Stimulated activated CD4-positive, alpha-beta T cell treated with anti-CD3 and anti-CD28 coated beads, Interleukin-2, amount 100 ng/mL, for 48 hours (primary cell): Measurements from ENCODE around the gene CDKN2C.
"Not testable (repeated sequence)": the region's sequence is repeated elsewhere in the genome, so short reads cannot be mapped to it uniquely, and the experiment has no call there.

ENCODE experiments used
- DNase-seq, 2 donors: peaks; one replicate each; pipeline ENCODE4 v3.0.0-alpha.2; 2020

CDKN2C gene

DNA sequence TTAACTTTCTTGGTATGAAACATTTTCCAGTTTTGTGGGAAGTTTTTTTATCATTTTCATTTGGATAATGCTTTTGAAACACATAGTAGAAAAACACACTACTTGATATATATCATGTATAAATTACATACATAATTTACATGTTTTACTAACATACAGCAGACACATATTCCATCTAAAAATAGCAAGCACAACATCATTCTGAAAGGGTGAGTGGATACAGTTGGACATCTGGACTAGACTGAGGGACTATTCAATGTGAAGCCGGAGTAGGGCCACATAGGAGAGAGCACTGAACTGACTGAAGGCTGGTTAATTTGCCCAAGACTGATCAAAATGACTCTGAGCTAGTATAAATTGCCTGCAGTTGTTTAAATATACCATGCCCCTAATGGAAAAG lies 11.7 kb downstream of the CDKN2C start:
- no peak for DNase-seq

DNA sequence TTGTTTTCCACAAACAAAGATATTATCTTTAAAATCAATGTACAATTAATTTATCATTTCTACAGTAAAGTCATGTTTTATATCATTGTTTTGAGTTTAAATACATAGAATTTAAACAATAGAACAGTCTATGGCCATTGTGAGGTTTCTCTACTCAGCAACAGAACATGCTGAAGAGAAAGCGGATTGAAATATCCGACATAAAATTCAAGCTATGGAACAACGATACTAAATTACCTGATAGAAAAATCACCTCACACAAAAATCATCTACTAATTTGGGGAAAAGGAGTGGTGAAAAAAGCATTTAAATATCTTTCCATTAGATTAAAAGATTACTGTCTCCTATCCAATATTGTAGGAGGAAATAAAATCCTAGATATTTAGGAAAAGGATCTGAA lies 12.6 kb downstream of the CDKN2C start:
- no peak for DNase-seq

DNA sequence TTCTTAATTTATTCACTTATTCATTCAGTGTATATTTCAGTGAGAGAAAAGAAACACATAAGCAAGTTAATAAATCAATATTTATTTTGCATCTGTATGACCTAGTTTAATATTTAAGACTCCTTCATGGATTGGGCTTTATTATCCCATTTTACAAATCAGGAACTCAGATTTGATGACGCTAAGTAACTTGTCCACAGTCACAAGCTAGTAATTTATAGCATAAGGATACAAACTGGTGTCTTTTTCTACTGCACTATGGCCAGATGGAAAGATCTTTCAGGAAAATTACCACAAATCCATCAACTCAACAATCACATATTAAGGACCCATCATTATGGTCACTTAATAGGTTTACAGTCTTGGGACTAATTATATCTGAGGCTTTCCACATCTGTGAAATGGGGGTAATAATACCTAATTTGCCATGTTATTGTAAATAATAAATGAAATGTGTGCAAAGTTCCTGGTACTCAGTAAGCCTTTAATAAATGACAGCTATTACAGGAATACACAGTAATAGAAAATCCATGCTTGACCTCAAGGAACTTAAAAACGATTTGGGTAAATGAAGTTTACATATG lies 13.3 kb downstream of the CDKN2C start:
- no peak for DNase-seq

DNA sequence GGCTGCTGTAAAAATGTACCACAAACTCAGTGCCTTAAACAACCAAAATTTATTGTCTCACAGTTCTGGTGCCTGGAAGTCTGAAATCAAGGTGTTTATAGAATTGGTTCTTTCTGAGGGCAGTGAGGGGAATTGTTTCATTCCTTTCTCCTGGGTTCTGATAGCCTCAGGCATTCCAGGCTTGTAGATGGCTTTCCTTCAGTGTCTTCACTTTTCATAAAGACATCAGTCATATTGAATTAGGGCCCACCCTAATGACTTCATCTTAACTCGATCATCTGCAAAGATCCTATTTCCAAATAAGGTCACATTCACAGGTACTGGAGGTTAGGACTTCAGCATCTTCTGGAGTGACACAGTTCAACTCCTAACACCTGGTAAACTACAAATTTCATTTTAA lies 15.0 kb downstream of the CDKN2C start:
- DNase-seq: no peak

DNA sequence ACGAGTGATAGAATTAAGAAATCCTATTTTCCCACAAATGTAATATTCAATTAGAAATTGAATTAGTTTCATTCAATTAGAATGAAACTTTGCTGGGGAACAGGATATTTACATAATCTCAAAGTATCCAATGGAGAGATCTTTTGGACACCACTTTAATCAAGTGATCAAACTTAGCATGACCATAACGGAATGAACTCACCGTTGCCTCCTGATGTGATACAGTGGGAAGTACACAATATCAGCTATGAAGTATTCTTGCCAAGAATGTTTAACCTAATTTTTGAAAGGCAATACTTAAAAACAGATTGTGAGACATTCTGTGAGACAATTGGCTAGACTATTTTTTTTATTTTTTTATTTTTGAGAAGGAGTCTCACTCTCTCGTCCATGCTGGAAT lies 16.6 kb downstream of the CDKN2C start:
- no peak for DNase-seq

DNA sequence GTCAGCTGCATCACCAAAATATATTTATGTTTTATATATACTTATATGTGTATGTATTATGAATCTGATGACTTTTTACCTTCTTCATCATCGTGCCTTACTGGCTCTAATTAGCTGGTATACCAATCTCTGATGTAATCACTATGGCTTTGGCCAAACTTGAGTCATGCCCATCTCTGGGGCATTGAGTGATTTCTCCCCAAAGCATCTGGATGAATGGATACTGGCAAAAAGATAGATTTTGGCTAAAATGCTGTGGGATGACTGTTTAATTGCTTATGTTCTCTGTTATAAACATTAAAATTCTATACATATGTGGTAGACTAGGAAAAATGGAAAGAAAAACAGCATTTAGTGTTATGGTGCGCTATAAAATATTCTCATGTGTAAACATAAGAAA lies 19.6 kb downstream of the CDKN2C start:
- no peak for DNase-seq

DNA sequence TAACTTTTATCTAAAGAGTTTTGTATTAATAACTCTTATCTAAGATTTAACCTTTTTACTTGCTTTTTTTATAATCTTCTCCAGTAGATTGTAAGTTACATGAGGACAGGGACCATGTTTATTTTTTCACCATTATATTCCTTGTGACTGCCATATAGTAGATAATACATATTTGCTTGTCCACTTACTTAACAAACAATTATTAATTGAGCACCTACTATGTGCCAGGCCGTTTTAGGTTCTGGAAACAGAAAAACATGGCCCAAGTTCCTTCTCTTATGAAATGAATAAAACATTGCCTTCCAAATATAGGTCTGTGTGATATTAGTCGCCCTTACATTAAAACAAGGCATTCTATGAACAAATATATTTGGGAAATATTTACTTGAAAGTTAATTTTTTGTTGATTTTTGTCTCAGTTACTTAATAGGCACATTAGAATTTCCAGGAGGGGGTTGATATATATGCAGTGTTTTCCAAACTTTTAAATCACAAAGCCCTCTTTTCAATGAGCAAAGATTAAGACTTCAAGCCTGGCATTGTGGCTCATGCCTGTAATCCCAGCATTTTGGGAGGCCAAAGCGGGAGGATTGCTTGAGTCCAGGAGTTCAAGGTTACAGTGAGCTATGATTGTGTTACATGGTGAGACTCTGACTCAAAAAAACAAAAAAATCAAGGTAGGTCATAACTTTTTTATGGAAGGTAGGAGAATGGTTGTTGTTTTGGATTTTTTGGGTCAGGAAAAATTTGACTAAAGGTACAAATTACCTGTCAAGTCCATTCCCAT lies 22.7 kb downstream of the CDKN2C start:
- no peak for DNase-seq

DNA sequence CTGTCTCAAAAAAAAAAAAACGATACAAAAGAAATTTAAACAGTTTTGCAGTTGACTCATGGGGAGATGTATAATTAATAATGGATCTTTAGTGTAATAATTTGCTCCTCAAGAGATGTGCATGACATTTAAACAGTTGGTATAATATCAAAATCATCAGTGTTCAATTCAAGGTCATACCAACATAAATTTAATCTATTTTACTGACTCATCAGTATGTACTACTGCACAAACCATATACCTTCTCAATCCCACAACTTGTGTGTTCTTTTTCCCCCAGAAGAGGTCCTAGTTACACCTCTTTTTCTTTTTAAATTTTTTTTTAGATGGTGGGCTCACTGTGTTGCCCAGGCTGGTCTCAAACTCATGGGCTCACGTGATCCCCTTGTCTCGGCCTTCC lies 23.6 kb downstream of the CDKN2C start:
- no peak for DNase-seq

DNA sequence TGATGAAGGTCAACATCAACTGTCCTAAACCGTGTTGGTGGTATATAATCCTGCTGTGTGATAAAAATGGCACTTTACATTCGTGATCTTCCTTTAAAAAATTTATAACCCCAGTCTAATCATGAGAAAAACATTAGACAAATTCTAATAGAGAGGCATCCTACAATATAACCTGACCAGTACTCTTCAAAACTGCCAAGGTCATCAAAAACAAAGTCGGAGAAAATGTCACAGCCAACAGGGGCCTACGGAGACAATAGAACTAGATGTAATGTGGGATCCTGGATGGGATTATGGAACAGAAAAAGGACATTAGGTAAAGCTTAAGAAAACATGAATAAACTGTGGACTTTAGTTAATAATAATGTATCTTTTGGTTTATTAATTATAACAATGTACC lies 25.0 kb downstream of the CDKN2C start:
- no peak for DNase-seq

DNA sequence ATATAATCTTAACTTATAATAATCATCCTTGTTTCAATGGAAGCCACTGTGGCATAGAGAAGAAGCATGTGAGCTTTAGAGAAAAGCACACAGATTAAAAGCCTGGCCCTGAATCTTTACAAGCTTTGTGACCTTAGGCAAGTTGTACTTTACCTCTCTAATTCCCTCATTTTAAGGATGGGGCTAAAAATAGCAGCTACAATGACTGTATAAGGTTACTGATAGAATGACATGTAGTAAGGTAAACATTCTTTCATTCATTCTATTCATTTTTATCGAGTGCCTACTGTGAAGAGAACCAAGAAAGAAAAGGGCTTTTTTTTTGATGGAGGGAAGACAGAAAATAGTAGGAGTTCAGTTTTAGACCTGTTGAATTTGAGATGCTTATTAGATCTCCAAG lies 25.6 kb downstream of the CDKN2C start:
- no peak for DNase-seq

DNA sequence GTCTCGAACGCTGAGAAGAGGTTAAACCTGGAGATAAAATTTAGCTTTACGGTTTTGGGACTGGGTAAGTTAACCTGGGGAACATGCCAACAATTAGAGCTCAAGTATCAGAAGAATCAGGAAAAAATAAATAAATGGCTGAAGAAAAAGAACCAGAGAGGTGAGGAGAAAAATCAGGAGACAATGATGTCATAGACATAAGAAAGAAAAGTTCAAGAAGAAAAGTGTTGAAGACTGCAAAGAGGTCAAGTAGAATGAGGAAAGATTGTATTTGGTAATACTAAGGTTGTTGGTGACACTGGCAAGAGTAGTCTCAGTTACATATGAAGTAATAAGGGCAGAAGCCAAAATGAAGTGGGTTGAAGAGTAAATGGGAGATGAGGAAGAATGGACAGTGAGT lies 26.0 kb downstream of the CDKN2C start:
- DNase-seq: no peak

DNA sequence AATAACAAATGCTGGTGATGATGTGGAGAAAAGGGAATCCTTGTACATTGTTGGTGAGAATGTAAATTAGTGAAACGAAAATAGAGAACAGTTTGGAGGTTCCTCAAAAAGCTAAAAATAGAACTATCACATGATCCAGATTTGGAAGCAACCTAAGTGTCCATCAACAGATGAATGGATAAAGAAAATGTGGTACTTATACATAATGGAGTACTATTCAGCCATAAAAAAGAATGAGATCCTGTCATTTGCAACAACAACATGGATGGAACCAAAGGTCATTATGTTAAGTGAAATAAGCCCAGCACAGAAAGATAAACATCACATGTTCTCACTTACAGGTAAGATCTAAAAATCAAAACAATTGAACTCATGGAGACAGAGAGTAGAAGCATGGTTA lies 29.3 kb downstream of the CDKN2C start:
- not testable (repeated sequence) for DNase-seq

DNA sequence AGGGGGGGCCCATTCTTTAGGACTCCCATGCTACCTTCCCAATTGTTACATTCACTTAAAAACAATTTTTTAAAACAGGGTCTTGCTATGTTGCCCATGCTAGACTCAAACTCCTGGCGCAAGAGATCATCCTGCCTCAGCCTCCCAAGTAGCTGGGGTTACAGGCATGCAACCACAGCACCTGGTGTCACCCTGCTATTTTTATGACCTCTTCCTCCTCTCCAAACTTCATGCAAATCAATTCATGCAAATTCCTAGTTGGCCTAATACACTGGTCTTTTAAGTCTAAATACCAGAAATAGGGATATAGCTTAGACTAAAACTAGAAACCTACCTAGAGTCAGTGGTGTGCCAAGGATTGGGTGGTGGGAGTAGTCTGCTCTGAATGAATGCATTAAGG lies 30.1 kb downstream of the CDKN2C start:
- no peak for DNase-seq

DNA sequence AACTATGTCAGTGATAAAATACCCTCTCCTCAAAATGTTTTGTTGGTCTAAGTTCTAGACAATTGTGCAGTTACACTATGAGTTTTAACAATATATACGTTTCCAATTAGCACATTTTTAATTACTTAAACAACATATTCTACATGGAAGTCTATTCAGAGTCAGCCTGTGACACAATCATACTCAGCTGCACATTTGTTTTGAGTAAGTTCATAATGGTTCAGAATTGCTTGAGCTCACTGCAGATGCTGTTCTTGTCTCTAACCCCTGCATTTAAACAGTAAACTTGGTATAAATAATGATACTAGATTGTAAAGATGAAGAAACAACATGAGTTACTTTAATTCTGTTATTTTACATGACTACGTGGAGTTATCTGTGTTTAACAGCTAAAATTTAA lies 30.6 kb downstream of the CDKN2C start:
- DNase-seq: no peak

DNA sequence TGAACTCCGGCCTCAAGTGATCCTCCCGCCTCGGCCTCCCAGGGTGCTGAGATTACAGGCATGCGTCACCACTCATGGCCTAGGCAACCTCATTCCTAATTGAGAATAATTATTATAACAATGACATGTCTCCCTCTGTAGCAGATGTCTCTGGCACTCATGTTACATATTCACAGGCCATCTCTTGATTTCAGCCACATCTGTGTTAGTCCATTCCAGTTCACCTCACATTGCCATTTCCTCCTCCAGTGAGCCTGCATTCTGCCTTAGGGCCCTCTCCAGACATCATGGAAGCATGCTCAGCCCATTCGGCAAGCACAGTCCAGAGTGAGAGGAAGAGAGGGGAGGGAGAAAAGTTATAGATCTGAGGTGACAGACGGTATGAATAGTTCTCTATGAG lies 32.5 kb downstream of the CDKN2C start:
- DNase-seq: no peak

DNA sequence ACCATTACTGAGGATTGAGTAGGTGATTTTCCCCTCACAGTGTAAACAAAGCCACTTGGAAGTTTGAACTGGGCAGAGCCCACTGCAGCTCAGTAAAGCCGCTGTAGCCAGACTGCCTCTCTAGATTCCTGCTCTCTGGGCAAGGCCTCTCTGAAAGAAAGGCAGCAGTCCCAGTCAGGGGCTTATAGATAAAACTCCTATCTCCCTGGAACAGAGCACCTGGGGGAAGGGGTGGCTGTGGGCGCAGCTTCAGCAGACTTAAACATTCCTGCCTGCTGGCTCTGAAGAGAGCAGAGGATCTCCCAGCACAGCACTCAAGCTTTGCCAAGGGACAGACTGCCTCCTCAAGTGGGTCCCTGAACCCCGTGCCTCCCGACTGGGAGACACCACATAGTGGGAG lies 35.5 kb downstream of the CDKN2C start:
- DNase-seq: not testable (repeated sequence)

DNA sequence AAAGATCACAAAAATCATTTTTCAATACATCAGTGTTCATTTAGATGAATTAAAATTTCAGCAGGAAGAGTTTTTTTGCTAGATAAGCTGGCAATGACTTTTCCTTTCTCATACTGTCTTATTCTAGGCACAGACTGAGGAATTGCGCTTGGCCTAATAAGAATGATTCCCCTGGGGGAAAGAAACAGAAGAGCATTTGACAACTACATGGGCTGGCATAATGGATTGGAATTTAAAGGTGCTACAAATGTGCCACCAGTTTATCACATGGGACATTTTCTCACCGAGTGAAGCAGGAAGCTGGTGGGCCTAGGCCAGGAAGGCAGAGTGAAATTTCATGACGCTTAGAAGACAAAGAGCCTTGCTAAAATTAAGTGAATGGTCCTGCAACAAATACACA lies 39.3 kb downstream of the CDKN2C start:
- DNase-seq: no peak

DNA sequence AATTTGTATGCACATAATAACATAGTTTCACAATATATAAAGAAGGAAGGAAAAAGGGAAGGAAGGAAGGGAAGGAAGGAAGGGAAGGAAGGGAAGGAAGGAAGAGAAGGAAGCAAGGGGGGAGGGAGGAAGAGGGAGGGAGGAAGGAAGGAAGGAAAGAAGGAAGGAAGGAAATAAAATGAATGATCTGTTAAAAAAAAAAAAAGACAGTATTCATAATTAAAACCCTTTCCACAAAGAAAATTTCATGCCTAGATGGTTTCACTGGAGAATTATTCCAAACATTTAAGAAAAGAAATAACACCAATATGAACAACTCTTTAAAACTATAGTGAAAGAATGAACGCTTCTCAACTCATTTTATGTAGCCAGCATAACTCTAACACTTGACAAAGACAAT lies 44.8 kb downstream of the CDKN2C start:
- no peak for DNase-seq

DNA sequence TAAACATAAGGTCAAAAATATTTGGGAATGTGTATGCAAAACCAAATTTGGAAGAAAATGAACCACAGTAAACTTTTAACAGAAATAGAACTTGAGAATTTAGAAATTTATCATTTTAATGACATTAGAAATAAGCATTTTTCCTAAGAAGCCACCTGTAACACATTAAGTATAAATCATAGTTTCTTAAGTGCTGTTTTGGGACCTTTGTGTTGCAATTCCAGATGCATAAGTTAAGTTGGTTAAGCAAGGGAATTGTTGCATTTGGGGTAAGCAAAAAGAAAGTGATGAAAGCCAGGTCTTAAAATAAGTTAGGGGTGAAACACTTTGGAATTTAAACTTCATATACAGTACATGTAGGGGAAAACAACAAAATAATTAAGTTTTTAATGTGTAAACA lies 49.8 kb downstream of the CDKN2C start:
- no peak for DNase-seq
